ENCODE data around the gene PTPRCAP.
A peak's percentile ranks its signal among the peaks of the same experiment; 100 is the strongest.
"Not testable (repeated sequence)": the region's sequence is repeated elsewhere in the genome, so short reads cannot be mapped to it uniquely, and the experiment has no call there.

PTPRCAP gene

DNA sequence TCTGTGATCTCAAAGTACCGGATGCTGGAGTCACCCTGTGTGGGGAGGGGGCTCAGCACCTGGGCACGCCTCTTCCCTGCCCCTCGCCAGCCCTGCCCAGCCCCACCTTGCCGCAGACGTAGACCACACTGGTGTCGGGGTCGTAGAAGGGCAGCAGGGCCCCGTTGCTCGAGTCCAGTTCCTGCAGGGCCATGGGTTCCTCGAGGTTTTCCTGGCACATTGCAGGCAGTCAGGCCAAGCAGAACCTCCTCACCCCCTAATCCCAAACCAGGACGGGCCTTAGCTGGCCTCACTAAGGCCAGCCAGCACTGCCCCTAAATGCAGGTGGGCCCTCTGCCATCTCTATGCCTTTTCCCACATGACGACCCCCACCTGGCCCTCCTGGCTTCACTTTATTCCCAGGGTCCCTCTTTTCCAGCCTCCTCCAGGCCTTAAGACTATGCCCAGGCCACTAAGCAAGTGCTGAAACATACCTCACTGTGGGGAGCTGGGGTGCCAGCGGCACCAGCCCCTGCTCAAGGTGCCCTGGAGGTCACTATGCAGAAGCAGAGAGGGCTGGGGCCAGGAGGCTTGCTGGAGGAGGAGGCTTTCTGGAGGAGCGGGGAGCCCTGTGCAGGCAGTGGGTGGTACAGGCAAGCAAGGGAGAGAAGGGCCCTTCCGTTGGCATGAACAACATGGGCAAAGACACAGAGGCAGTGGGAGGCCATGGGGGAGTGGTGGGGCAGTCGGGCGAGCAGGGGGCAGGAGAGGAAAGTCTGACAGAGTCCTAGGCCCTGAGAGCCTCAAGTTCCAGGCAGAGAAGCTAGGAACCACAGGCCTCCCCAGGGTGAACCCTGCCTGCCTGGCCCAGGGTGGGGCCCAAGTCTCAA is 3.0 kb upstream of the PTPRCAP start:
- DNase-seq = no peak

DNA sequence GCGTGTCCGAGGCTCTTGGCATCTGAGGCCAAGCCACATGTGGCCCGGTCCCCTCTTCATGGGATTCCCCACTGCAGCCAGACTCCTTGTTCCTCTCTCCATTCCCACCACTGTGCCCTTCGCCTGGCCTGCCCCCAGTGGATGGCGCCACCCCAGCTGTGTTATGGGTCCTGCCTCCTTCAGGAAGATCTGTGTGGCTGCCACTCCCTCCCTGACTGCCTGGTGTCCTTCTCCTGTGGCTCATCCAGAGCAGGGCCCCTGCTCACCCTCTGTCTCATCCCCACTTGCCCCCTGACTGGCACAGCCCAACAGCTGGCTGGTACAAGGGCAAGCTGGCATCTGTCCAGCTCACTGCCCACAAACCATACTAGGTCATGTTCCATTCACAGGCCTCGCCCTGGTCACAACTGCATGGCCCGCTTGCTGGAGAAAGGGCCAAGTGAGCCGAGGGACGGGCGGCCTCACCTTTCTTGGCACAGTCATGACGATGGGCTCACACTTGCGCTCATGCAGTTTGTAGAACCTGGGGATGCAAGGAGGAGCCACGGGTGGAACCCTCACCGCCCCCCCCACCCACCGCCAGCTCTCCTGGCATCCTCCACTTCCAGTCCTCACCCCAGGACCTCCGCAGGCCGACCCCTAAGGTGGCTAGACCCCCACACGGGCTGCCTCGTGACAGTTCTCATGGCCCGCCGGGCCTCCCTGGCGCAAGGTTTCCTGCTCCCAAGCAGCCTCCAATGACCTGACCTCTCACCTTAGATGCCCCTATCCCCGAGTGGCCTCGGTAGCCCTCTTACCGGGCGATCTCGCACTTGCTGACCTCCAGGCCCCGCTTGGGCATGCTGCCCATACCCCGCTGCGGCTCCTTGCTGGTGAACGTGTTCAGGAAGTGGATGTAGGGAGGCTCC is 2.1 kb upstream of the PTPRCAP start:
- peak; percentile 61 to 72 for DNase-seq

DNA sequence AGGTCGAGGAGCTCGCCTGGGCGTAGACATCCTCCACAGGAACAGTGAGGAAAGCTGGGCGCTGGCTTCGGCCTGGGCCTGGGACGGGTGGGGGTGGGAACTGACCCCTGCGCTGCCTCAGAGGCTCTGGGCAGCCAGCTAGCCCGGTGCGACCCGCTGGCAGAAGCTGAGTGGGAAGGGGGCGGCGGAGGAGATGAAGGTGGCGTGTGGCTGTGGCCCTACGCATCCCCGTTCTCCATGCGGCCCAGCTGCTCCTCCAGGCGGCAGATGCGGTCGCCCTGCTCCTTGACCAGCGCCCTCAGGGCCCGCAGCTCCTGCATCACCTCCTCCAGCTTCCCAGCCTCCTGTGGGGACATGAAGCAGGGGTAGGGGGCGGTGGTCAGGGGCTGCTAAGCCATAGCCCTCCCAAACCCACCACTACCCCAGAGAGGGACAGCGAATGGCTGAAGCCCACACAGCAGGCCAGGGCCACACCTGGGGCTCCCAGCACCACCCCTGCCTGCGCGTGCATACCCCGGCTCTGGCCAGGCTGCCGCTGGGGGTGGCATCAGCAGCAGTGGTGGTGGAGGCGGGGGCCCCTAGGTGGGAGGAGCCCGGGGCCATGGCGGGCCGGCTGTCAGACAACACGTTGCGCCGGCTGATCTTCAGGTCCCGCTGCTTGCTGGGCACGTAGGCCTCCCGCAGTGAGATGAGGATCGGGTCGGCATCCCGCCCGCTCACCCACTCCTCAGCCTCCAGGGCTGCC is 848 bp upstream of the PTPRCAP start:
- DNase-seq = no peak

DNA sequence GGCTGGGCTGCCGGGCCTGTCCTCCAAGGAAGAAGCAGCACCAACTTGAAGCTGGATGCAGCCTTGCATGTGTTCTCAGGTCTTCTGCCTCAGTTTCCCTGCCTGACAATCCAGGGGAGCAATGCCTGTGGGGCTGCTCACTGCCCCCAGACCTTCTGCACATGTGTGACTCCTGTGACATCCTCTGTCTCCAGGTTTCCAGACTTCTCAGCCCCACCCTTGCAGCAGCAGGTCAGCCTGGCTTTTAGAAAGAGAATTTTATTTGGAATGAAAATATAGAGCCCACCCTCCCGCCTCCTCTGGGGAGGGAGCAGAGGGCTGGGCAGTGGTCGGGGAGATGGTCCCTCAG is 301 bp upstream of the PTPRCAP start:
- no peak for DNase-seq

DNA sequence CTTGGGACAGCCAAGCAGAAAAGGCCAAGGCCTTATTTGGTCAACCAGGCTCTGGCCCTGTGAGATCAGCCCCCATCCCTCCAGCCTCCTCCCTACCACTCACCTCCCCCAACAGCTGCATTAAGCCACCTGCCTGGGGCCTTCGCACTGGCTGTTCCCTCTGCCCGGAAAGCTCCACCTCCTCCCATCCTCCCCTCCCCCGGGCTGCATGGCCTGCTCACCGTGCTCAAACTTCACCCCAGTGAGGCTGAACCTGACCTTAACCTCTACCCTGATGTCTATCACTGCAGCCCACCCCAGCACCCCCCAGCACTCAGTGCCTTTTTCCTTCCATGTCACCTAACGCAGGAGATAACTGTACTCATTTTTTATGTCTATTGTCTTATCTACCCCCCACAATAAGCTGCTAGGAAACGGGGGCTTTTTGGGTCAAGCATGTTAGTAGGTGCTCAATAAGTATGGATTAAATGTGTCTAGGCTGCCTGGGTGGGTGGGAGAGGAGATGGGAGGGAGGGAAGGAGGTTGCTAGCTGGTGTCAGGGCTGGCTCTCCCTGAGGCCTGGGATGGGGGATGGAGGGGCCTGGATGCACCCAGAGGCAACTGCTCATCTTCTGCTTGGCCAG is 912 bp downstream of the PTPRCAP start:
- no peak for DNase-seq

DNA sequence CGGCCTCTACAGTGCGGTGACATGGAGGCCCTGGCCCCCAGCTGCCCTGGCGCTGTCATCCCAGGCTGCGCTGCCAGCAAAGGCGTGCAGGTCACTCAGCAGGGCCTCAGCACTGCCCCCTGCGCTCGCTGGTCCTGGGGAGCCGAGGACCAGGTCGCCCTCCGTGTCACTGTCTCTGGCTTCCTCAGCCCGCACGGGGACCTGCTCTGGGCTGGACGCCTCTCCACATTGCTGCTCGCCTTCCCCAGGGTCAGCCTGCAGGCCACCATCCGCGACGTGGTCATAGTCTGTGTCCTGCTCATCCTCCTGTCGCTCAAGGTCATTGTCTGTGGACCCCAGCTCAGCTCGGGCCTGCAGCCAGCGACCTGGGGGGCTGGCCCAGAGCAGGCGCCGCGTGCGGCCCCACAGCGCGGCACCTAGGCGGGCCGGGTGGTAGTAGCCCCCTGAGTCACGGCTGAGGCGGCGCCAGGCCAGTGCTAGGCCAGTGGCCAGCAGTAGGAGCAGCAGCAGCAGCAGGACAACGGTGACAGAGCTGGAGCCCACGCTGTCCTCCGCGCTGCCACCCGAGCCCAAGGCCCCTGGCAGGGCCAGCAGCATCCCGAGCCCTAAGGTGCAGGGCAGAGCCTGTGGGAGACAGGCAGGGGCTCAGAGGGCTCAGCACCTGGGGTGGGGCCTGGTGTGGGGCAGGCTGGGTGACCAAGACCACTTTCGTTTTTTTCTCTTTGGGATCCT is 1.6 kb downstream of the PTPRCAP start:
- no peak for DNase-seq

DNA sequence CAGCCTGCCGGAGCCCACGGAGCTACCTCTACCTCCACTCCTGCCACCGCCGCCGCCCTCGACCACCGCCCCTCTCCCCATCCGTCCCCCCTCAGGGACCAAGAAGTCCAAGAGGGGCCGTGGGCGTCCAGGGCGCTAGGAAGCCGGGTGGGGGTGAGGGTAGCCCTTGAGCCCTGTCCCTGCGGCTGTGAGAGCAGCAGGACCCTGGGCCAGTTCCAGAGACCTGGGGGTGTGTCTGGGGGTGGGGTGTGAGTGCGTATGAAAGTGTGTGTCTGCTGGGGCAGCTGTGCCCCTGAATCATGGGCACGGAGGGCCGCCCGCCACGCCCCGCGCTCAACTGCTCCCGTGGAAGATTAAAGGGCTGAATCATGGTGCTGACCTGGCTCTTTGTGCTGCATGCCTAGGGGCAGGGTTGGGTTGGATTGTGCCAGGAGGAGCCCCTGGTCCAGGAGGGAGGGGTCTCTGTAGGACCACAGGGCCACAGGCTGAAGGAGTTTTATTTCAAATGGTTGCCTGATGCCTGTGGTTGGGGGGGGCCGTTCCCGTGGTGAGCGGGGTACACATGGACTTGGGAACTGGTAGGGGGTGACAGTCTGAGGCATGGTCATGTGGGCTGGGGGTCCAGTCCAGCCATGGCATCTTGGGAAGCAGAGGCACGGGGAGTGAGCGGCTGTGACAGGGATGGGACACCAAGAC is 2.3 kb downstream of the PTPRCAP start:
- DNase-seq = no peak

DNA sequence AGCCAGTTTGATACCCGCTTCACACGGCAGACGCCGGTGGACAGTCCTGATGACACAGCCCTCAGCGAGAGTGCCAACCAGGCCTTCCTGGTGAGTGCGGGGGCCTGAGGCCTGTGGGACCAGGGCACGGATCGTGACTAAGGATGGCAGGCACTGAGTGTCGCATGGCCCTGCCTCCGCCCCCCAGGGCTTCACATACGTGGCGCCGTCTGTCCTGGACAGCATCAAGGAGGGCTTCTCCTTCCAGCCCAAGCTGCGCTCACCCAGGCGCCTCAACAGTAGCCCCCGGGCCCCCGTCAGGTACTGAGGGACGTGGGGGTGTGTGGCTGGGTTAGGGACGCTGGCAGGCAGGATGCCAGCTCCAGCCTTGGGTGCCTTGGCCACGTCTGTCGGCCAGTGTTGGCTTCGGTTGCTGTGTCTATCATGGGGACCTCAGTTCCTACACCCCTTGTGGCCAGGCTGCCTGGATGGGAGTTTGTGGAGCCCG is 3.0 kb downstream of the PTPRCAP start:
- DNase-seq = no peak

DNA sequence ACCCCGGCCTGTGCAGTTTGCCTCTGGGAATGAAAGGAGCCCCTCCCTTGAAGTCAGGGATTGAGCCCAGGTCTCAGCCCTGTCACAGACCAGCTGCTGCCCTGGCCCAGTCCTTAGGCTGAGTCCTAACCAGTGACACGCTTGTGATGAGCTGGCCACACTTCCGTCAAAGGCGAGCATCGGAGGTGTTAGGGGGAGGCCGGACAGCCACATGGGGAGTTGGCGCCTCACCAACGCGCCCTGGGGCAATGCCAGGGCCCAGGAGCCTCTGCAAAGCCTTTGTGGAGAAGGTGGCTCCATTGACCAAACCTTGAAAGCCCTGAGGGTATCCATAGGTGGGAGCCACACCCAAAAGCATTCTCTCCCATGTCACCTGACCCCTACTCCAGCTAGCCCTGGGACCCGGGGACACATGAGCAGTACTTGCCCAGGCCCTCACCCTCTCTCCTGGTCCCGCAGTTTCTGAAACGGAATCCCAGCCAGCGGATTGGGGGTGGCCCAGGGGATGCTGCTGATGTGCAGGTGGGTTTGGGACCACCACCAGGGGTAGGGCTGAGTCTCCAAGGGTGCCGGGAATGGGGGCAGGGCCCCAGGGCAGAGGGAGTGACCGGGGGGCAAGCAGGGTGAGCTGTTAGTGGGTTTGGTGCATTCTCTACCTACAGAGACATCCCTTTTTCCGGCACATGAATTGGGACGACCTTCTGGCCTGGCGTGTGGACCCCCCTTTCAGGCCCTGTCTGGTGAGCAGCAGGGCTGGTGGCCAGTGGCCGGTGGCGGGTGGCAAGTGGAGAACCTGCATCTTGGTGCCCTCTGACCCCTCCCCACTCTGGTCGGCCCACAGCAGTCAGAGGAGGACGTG is 3.7 kb downstream of the PTPRCAP start:
- DNase-seq = no peak

DNA sequence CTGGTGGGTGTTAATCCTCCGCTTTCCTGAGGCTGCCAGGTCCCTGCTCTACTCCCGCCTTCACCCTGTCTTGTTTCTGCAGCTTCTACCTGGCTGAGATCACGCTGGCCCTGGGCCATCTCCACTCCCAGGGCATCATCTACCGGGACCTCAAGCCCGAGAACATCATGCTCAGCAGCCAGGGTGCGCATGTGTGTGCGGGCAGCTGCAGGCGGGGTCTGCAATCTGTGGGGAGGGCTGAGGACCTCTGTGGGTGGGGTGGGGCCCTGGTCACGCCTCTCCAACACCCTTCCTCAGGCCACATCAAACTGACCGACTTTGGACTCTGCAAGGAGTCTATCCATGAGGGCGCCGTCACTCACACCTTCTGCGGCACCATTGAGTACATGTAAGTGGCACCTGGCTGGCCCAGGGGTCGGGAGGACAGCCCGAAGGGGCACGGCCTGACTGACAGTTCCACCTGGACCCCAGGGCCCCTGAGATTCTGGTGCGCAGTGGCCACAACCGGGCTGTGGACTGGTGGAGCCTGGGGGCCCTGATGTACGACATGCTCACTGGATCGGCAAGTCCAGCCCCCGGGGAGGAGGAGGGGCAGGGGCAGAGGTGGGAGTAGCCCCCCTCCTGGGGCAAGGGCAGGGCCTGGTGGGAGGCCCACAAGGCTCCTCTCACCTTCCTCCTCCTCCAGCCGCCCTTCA is 4.7 kb downstream of the PTPRCAP start:
- DNase-seq = no peak

DNA sequence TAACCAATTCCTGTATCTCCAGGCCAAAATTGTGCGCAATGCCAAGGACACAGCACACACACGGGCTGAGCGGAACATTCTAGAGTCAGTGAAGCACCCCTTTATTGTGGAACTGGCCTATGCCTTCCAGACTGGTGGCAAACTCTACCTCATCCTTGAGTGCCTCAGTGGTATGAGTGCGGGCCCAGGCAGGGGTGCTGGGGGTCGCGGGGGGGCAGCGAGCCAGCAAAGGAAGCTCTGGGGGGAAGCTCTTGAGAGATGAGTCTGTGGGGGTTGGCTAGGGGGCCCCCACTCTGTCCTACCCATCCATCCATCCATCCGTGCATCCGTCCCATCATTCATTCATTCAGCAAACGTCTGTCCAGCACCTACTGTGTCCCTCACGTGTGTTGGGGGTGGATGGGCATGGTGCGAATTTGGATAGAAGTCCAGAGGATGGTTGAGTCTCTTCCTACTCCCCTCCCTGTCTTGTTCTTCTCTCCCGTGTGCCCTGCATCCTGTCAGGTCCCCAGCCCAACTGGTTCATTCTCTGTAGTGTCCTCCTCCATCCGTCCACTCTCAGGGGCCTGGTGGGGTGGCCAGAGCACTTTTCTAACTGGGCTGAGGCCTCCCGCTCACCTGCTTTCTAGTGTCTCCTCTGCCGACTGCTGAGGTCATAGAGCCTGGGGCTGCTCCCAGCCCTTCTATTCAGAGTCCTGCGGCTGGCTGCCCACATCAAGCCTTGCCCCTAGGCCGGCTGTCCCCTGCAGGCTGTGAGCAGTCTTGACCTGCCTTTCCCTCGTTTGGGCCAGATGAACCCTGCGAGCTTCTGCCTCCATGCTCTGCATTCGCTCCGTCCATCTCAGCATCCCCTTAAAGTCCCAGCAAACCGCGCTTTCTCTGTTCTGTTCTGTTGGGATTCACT is 5.9 kb downstream of the PTPRCAP start:
- no peak for DNase-seq

DNA sequence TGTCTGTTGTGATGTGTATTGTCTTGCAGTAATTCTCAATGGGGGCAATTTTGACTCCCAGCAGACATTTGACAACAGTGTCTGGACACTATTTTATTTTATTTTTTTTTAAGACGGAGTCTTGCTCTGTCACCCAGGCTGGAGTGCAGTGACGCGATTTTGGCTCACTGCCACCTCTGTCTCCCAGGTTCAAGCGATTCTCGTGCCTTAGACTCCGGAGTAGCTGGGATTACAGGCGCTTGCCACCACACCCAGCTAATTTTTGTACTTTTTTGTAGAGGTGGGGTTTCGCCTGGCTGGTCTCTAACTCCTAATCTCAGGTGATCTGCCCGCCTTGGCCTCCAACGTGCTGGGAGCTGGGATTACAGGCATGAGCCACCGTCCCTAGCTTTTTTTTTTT is 7.8 kb downstream of the PTPRCAP start:
- DNase-seq = no peak

DNA sequence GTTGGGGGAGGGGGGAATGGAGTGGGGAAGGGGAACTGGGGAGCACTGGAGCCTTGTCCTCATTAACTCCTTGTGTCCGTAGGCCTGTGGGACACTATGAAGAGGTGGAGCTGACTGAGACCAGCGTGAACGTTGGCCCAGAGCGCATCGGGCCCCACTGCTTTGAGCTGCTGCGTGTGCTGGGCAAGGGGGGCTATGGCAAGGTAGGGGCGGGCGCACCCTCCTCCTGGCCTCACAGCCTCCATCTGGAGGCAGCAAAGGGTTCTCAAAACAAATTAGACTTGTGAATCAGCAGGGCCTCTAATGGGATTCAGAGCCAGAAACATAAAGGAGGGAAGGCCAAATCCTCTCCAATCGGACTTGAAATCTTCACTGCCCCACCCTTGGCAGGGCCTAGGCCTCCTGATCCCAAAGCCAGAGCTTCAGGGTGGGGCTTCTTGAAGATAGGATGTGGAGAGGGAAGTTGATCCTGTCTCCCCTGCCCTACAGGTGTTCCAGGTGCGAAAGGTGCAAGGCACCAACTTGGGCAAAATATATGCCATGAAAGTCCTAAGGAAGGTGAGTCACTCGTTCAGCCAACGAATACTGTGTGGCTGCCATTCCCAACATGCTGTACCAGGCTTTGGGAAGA is 8.3 kb downstream of the PTPRCAP start:
- no peak for DNase-seq

DNA sequence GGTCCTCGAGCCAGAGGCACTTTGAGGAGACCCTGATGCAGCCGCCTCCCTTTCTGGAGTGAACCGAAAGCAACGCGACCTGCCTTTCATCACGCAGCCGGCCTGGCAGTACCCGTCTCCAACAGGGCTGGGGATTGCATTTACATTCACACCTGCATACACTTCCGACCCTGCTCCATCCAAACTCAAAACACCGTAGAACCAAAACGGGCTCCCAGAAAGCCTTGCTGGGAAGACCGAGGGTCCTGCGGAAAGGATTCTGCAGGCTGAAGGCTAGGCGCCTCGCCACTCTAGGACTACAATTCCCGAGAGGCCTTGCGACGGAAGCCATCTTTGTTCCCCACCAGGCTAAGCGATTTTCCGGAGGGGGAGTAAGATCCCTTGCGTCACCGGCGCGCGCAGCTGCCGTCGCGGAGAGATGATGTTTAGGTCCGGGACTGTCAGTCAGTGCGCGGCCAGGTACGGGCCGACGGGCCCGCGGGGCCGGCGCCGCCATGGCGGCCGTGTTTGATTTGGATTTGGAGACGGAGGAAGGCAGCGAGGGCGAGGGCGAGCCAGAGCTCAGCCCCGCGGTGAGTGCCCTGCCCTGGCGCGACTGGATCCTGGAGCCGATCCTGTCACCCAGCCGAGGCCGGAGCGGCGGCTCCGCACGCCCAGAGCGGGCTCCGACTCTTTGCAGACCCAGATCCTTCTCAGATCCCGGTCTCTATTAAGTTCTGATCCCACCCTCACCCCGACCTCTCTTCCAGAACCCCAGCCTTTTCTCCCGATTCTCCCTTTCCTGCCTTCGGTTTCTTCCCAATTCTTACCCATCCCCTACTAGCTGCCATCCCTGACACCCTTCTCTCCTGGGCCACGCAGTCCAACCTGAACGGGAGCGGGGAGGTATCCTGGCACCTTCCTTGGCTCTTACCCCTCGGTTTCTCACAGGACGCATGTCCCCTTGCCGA is 9.2 kb downstream of the PTPRCAP start, which contains the start of gene RPS6KB2:
Gene RPS6KB2 (plus strand): TSS at position 443 of the 950 bp plus-strand sequence. CDS start 52 bp downstream, at position 495.
- peak; percentile 93 to 100 for DNase-seq

DNA sequence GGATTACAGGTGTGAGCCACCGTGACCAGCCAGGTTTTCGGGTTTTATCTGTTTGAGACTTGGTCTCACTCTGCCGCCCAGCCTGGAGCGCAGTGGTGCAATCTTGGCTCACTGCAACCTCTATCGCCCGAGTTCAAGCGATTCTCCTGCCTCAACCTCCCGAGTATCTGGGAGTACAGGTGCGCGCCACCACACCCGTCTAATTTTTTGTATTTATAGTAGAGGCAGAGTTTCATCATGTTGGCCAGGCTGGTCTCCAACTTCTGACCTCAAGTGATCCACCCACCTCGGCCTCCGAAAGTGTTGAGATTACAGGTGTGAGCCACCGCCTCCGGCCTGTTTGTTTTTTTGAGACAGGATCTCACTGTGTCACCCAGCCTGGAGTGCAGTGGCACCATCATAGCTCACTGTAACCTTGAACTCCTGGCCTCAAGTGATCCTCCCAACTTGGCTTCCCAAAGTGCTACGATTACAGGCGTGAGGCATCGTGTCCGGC is 10.1 kb downstream of the PTPRCAP start:
- not testable (repeated sequence) for DNase-seq

DNA sequence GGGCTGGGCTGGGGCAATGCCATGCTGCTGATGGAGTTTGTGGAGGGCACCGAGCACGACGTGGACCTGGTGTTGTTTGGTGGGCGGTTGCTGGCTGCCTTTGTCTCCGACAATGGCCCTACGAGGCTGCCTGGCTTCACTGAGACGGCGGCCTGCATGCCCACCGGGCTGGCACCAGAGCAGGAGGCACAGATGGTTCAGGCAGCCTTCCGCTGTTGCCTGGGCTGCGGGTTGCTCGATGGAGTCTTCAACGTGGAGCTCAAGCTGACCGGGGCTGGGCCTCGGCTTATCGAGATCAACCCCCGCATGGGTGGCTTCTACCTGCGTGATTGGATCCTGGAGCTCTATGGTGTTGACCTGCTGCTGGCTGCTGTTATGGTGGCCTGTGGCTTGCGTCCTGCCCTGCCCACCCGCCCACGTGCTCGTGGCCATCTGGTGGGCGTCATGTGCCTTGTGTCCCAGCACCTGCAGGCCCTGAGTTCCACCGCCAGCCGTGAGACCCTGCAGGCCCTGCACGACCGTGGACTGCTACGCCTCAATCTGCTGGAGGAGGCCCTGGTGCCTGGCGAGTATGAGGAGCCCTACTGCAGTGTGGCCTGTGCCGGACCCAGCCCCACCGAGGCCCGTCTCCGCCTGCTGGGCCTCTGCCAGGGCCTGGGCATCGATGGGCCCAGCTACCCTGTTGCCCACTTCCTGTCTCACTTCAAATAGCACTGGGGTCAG is 13.4 kb downstream of the PTPRCAP start:
- no peak for DNase-seq
